Inflammatory macrophage (primary cell): ENCODE measurements around the gene SOX8.

Experiments
- DNase-seq, 2 donors: peaks; one replicate each; pipeline ENCODE4 v3.0.0-alpha.2; 2020 to 2022

SOX8 gene

GRCh38 chr16:1009358-1010150, 28.0 kb downstream of the SOX8 start:
- DNase-seq, result no peak

GRCh38 chr16:1010251-1010650, 28.7 kb downstream of the SOX8 start:
- DNase-seq, result no peak

GRCh38 chr16:1010815-1011214, 29.2 kb downstream of the SOX8 start:
- no peak for DNase-seq

- DNase-seq, result no peak
Observed at GRCh38 chr16:1011316-1012082, 29.9 kb downstream of the SOX8 start.

GRCh38 chr16:1012135-1012534, 30.6 kb downstream of the SOX8 start:
- no peak for DNase-seq

GRCh38 chr16:1012722-1013592, 31.4 kb downstream of the SOX8 start:
- no peak for DNase-seq

GRCh38 chr16:1013593-1013900, 32.0 kb downstream of the SOX8 start:
- DNase-seq, result no peak

GRCh38 chr16:1014221-1014620, 32.7 kb downstream of the SOX8 start:
- DNase-seq, result no peak

- no peak for DNase-seq
Observed at GRCh38 chr16:1014771-1015495, 33.4 kb downstream of the SOX8 start.

- DNase-seq, result no peak
Observed at GRCh38 chr16:1018447-1019198, 37.1 kb downstream of the SOX8 start.

- DNase-seq, result no peak
Observed at GRCh38 chr16:1019231-1020090, 37.9 kb downstream of the SOX8 start.

- DNase-seq, result no peak
Observed at GRCh38 chr16:1020091-1020399, 38.5 kb downstream of the SOX8 start.

GRCh38 chr16:1020591-1020990, 39.0 kb downstream of the SOX8 start:
- DNase-seq, result no peak

GRCh38 chr16:1021553-1022160, 40.1 kb downstream of the SOX8 start:
- no peak for DNase-seq

- no peak for DNase-seq
Observed at GRCh38 chr16:1022466-1022865, 40.9 kb downstream of the SOX8 start.

GRCh38 chr16:1024138-1024537, 42.6 kb downstream of the SOX8 start:
- no peak for DNase-seq

- DNase-seq, result peak in 1 of 2 donors; percentile 11
Observed at GRCh38 chr16:1025183-1025809, 43.7 kb downstream of the SOX8 start.

GRCh38 chr16:1026057-1026783, 44.6 kb downstream of the SOX8 start:
- no peak for DNase-seq

GRCh38 chr16:1026784-1027500, 45.4 kb downstream of the SOX8 start:
- DNase-seq, result no peak
